Vagina (tissue), 2 donors: ENCODE results near the gene PRMT9. TPM values are rescaled to one million over a fixed set of nuclear protein-coding genes. Genes with fewer than 3 reads are reported as not detected.

Source experiments
- DNase-seq, 2 donors: peaks; one replicate each; pipeline ENCODE4 v3.0.0-alpha.2; 2017; ENCODE audit errors: extremely low spot score in 2 of 2
- H3K27ac ChIP-seq: fragments of 200-600 bp; sonication (generic); one replicate; pipeline ENCODE4 v1.5.1; 2019
- H3K27me3 ChIP-seq: fragments of 200-600 bp; sonication (generic); one replicate; pipeline ENCODE4 v1.5.1; 2019
- H3K36me3 ChIP-seq, 2 donors: fragments of 200-600 bp; sonication (generic); one replicate each; pipeline ENCODE4 v1.5.1; 2017 to 2019
- H3K4me1 ChIP-seq: fragments of 200-600 bp; sonication (generic); one replicate; pipeline ENCODE4 v1.5.1; 2019
- H3K4me3 ChIP-seq, 2 donors: fragments of 200-600 bp; sonication (generic); 1 replicate in 1 of 2; 2 replicates in 1 of 2; pipeline ENCODE4 v1.5.1; 2016 to 2019
- H3K9me3 ChIP-seq: fragments of 200-600 bp; sonication (generic); one replicate; pipeline ENCODE4 v1.5.1; 2019
- POLR2A ChIP-seq, 2 donors: fragments of 450-650 bp; IDR thresholded peaks; one replicate each; pipeline ENCODE4 v1.6.1; 2017; ENCODE audit warnings: antibody characterized with exemption in 2 of 2, mild to moderate bottlenecking in 2 of 2, moderate library complexity in 2 of 2
- POLR2AphosphoS5 ChIP-seq, 2 donors: sonication (generic); formaldehyde crosslinking; IDR thresholded peaks; one replicate each; pipeline ENCODE4 v1.9.0; 2017; ENCODE audit warnings: antibody characterized with exemption in 2 of 2, mild to moderate bottlenecking in 2 of 2, low read depth in 1 of 2; ENCODE audit not compliant: insufficient read depth in 1 of 2
- intact Hi-C: fragments of 100-400 bp; cut with DNase I; formaldehyde crosslinking; loops from one replicate; pipeline ENCODE4 v1.15.1; 2023
- total RNA-seq: library from RNA; depleted of rRNA; stranded (reverse); fragments of >200 nt; gene quantifications from one replicate; pipeline ENCODE4 v1.2.3, GENCODE V29; 2016
- TF ChIP-seq, protein P1 (sequence below), 3 experiments: fragments of 450-650 bp in 2 of 3; fragments of 200-600 bp in 1 of 3; sonication (generic) in 1 of 3; IDR thresholded peaks; one replicate each; pipeline ENCODE4 v1.5.1; 2017 to 2019; ENCODE audit warnings: antibody characterized with exemption in 3 of 3, mild to moderate bottlenecking in 2 of 3, moderate library complexity in 2 of 3

The PRMT9 gene
- total RNA-seq, 1 donor from 2014 or later: 6.9 TPM

DNA sequence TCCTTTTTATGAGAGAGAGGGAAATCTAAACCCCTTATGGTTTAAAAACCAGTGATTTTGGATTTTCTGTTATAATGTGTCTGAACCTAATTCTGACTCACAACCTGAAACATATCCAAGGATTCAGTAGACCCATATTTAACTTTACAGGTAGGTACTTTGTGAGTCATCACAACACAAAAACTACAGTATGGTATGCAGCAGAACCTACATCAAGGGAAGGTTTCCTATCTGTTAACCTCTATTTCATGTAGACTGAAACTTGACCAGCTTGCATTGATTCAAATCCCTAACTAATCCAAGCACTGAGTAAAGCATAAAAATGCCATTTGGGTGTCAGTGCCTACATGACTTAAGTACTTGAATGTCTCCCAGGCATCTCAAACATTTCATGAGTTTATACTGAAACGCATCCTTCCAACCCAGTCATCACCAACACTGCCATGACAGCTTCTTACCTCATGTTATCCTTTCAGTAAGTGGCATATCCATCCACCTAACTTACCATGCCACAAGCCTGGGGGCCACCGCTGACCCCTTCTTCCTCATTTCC, 43.6 kb upstream of the PRMT9 start:
- no peak for TF ChIP-seq POLR2A (IDR thresholded peaks at IDR 0.05)
- no peak for TF ChIP-seq POLR2AphosphoS5 (IDR thresholded peaks at IDR 0.05; ENCODE audit: insufficient read depth in 1 of 2, low read depth in 1 of 2)
- TF ChIP-seq, protein P1, sequence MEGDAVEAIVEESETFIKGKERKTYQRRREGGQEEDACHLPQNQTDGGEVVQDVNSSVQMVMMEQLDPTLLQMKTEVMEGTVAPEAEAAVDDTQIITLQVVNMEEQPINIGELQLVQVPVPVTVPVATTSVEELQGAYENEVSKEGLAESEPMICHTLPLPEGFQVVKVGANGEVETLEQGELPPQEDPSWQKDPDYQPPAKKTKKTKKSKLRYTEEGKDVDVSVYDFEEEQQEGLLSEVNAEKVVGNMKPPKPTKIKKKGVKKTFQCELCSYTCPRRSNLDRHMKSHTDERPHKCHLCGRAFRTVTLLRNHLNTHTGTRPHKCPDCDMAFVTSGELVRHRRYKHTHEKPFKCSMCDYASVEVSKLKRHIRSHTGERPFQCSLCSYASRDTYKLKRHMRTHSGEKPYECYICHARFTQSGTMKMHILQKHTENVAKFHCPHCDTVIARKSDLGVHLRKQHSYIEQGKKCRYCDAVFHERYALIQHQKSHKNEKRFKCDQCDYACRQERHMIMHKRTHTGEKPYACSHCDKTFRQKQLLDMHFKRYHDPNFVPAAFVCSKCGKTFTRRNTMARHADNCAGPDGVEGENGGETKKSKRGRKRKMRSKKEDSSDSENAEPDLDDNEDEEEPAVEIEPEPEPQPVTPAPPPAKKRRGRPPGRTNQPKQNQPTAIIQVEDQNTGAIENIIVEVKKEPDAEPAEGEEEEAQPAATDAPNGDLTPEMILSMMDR (IDR thresholded peaks at IDR 0.05): no peak
- H3K27ac ChIP-seq: no peak overlapping the region
- H3K36me3 ChIP-seq: no peaks in the 10 kb centered on the region
- intact Hi-C loops: no loop called here
- no peak for DNase-seq
- no peaks in the 10 kb centered on the region for H3K27me3 ChIP-seq
- H3K4me1 ChIP-seq: peaks cover 11% of the 10 kb centered on the region
- H3K4me3 ChIP-seq: no peak overlapping the region
- H3K9me3 ChIP-seq: no peaks in the 10 kb centered on the region

DNA sequence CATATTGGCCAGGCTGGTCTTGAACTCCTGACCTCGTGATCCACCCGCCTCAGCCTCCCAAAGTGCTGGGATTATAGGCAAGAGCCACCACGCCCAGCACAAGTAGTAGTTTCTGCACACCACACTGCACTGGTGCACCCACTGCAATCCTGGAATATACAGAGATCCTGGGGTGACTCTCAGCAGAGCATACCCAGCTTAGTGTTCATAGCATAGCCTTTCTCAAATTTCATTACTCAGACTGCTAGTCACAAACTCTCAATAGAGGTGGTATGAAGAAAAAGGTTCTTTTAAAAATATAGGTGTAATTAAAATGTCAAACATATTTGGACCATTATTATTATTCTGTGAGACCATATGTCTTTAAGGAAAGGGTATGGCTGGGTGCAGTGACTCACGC, 41.7 kb upstream of the PRMT9 start:
- no peaks in the 10 kb centered on the region for H3K36me3 ChIP-seq
- TF ChIP-seq POLR2A (IDR thresholded peaks at IDR 0.05): no peak
- TF ChIP-seq, protein P1 (IDR thresholded peaks at IDR 0.05): no peak
- TF ChIP-seq POLR2AphosphoS5 (IDR thresholded peaks at IDR 0.05; ENCODE audit: insufficient read depth in 1 of 2, low read depth in 1 of 2): no peak
- H3K9me3 ChIP-seq: no peaks in the 10 kb centered on the region
- no peak overlapping the region for H3K4me3 ChIP-seq
- H3K27me3 ChIP-seq: no peaks in the 10 kb centered on the region
- H3K27ac ChIP-seq: no peak overlapping the region
- DNase-seq: no peak
- intact Hi-C loops: no loop called here
- H3K4me1 ChIP-seq: peaks cover 11% of the 10 kb centered on the region

DNA sequence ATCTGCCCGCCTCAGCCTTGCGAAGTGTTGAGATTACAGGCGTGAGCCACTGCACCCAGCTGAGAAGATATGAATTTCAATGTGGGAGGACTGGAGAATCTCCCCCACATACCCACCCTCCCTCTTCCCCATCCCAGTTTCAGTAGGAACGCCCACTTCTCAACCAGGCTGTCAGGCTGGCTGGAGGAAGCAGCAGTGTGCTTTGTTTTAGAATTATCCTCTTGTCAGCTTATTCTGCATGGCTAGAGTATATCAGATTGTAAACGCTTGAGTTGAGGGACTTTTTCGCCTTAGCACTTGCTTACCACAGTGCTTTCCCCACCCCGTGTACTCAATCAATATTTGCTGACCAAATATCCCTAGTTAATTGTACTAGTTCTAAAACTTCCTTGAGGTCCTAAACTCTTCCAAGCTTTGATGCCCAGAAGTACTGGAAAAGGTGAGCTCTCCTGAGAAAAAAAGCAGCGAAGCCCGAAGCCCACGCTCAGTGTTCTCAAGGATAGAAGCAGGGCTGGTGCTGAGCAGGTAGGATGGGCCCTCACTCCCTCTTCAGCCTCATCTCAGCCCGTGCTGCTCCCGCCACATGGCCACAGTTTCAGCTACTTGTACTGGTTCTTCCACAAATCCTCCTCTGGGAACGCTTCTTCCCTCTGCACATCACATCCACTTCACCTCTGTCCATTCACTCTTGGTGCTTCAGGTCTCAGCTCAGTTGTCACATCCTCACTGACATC, 40.7 kb upstream of the PRMT9 start:
- peaks cover 11% of the 10 kb centered on the region for H3K4me1 ChIP-seq
- no peak for DNase-seq
- no peaks in the 10 kb centered on the region for H3K36me3 ChIP-seq
- intact Hi-C loops: no loop called here
- H3K9me3 ChIP-seq: no peaks in the 10 kb centered on the region
- TF ChIP-seq, protein P1 (IDR thresholded peaks at IDR 0.05): no peak
- TF ChIP-seq POLR2A (IDR thresholded peaks at IDR 0.05) (no peak), POLR2AphosphoS5 (IDR thresholded peaks at IDR 0.05; ENCODE audit: insufficient read depth in 1 of 2, low read depth in 1 of 2) (no peak)
- H3K4me3 ChIP-seq: no peak overlapping the region
- no peak overlapping the region for H3K27ac ChIP-seq
- H3K27me3 ChIP-seq: no peaks in the 10 kb centered on the region

DNA sequence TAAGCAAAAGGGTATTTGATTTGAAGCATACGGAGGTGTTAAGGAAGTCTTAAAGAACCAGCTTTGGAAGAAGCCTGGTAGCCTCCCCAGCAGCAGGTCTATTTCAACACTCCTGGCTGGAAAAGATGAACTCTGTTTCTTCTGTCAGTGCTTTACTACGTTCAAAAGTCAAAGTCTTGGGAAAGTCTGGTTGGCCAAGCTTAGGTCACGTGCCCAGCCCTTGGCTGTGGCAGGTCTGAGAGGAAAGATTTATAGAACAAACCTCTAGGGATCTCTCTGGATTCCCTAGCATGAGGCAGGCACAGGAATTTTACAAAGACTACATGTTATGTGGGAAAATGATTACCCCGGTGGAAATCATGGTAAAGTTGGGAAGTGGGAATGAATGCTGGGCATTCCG, 39.4 kb upstream of the PRMT9 start:
- no peak for DNase-seq
- H3K27ac ChIP-seq: peak overlapping the region; percentile 51

More for the DNA sequence above, 39.4 kb upstream of the PRMT9 start:
- Histone ChIP-seq H3K9me3 (no peaks in the 10 kb centered on the region), H3K4me3 (no peak overlapping the region), H3K36me3 (no peaks in the 10 kb centered on the region), H3K27me3 (no peaks in the 10 kb centered on the region), H3K4me1 (peaks cover 11% of the 10 kb centered on the region)
- TF ChIP-seq, protein P1 (IDR thresholded peaks at IDR 0.05): no peak
- TF ChIP-seq POLR2A (IDR thresholded peaks at IDR 0.05): no peak
- TF ChIP-seq POLR2AphosphoS5 (IDR thresholded peaks at IDR 0.05; ENCODE audit: insufficient read depth in 1 of 2, low read depth in 1 of 2): peak in 1 of 2 donors; percentile 79
- intact Hi-C loops: no loop called here
